ENCODE measurements around the gene MTHFD2.
A peak's percentile ranks its signal among the peaks of the same experiment; 100 is the strongest.
"Not testable (repeated sequence)": the region's sequence is repeated elsewhere in the genome, so short reads cannot be mapped to it uniquely, and the experiment has no call there.

The MTHFD2 gene

DNA sequence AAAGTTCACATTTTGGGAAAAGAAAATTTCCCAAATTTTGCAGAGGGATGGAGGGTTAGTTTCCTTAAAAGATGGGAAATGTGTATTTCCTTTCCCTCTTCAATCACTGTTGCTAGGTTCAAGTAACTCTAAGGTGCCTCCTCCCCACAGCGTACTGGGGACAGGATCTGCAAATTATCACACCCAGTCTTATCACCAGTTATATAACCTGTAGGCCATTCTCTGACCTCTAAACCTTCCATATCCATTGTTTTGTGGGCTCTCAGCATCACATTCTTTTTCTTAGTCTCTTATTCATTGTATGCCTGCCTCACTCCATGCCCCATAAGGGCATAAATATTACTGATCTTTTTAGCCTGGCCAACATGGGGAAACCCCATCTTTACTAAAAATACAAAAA is 3.6 kb upstream of the MTHFD2 start:
- DNase-seq (ENCODE audit: extremely low spot score, insufficient read length, low read depth) (no peak), FAIRE-seq (no peak)

DNA sequence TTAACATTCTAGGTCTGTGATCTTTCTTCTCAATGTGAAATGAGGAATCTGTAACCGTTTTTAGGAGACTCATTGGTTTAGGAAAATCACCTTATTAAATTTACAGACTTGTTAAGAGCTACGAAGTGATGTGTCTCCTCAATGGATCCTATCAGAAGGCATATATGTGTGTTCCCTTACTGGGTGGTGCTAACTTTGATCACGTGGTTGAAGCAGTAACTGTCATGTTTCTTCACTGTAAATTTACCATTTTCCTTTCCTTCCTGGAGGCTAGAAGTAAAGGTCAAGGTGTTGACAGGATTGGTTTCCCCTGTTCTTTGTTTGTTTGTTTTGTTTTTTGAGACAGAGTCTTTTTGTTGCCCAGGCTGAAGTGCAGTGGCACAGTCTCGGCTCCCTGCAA is 1.4 kb upstream of the MTHFD2 start:
- DNase-seq (ENCODE audit: extremely low spot score, insufficient read length, low read depth) = no peak
- FAIRE-seq = no peak

DNA sequence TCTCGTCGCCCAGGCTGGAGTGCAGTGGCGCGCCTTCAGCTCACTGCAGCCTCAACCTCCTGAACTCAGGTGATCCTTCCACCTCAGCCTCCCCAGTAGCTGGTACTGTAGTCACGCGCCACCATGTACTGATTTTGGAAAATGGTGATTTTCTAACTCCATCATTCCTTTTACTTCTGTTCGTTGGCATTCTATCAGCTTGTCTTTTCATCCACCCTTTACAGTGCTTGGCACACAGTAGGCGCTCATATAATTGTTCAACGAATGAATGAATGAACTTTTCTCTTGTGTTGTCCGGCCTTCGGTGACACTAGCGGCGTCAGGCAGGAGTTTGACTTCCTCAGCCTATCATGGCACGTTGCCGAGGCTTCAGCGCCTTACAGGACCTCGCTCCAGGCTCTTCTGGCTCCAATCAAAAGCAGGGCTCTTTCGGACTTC is 373 bp upstream of the MTHFD2 start:
- FAIRE-seq = no peak
- no peak for DNase-seq (ENCODE audit: extremely low spot score, insufficient read length, low read depth)

DNA sequence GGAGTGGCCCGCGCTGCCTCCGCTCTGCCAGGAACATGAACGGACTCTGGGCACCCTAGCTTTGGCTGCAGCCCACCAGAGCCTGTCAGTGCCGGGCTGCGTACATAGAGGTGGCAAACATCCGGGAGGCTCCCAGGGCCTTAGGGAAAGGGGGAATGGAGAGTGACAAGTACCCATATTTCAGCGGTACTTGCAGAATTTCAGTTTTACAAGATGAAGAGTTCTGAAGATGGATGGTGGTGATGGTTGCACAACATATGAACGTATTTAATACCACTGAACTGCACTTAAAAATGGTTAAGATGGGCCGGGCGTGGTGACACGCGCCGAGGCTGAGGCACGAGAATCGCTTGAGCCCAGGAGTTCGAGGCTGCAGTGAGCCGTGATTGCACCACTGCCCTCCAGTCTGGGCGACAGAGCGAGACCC is 873 bp downstream of the MTHFD2 start:
- FAIRE-seq = no peak

DNA sequence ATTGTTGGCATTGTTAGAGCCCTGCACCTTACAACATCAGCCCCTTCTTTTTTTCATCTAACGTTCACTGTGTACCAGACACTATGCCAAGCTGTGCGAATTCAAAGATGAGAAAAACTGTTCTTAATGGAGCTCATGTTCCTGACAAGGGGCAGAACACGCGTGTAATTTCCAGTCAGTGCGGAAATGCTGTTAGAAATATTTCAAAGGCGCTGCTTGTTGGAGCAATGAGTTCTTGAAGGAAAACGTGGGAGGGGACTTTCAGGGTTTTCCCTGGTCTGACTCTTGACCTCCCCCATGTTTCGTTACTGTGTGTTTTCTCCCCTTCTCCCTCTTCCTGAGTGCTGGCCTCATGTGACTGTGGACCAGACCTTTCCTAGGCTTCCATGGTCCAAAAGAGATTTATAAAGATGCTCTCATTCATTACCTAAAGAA is 1.5 kb downstream of the MTHFD2 start:
- FAIRE-seq (peak; percentile 55), DNase-seq (ENCODE audit: extremely low spot score, insufficient read length, low read depth) (no peak)

More for the DNA sequence above, 873 bp downstream of the MTHFD2 start:
- DNase-seq (ENCODE audit: extremely low spot score, insufficient read length, low read depth) = no peak

DNA sequence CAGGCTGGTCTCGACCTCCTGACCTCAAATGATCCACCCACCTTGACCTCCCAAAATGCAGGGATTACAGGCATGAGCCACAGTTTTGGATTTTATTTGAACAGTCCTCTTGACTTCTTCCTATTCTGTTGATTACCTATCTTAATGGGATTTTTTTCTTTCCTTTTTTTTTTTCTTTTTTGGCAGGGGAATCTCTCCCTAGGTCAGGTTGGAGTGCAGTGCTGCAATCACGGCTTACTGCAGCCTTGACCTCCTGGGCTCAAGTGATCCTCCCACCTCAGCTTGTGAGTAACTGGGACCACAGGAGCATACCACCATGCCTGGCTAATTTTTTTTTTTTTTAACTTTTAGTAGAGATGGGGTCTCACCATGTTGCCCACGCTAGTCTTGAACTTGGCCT is 2.8 kb downstream of the MTHFD2 start:
- DNase-seq (ENCODE audit: extremely low spot score, insufficient read length, low read depth) = no peak
- no peak for FAIRE-seq

DNA sequence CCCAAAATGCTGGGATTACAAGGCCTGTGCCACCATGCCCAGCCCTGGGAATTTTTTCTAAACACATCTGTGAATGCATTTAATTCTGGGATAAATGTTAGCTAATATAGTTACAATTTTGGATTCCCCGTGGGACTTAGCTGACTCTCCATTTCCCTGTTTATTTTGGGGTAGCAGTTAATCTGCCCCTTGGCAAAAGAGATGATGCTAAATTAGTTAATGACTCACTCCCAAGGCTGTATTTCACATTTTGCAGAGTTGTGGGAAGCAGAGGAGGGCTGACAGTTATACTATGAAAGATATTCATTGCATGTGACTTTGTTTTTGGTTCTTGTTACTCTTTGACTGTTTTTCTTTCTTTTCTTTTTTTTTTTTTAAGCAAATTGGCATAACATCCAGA is 3.2 kb downstream of the MTHFD2 start:
- DNase-seq (ENCODE audit: extremely low spot score, insufficient read length, low read depth) (no peak), FAIRE-seq (no peak)

DNA sequence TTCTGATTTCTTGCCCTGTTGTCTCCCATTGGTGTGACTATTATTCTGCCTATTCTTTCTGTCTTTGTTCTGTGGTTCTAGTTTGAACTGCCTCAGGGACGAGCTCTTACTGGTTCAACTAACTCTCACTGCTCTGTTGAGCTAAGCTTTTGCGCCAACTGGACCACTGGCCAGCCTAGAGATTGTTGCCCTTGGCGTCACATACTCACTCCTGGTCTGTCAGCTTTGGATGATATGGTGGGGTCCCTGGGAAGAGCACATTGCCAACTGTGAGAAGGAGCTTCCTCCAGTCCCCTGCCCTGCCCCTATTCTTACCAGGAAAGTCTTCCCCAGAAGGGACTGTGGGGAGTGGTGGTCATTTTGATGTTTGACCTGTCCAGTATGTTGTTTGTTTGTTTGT is 6.0 kb downstream of the MTHFD2 start:
- FAIRE-seq = no peak
- no peak for DNase-seq (ENCODE audit: extremely low spot score, insufficient read length, low read depth)

DNA sequence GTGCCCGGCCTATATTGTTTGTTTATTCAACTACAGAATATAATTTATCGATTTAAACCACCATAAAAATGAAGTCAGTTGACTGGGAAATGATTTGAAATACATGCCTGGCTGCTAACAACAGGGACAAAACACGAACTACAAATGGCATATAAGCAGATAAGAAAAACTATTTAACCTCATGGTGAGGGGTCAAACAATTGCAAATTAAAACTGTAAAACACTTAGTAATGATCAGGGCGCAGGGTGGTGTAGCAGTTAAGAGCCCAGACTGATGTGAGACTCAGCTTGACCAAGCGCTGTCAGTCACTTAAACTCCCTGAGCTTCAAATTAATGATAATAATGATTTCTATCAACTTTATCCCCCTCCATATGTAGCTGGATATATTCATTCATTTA is 6.7 kb downstream of the MTHFD2 start:
- DNase-seq (ENCODE audit: extremely low spot score, insufficient read length, low read depth) (no peak), FAIRE-seq (no peak)

DNA sequence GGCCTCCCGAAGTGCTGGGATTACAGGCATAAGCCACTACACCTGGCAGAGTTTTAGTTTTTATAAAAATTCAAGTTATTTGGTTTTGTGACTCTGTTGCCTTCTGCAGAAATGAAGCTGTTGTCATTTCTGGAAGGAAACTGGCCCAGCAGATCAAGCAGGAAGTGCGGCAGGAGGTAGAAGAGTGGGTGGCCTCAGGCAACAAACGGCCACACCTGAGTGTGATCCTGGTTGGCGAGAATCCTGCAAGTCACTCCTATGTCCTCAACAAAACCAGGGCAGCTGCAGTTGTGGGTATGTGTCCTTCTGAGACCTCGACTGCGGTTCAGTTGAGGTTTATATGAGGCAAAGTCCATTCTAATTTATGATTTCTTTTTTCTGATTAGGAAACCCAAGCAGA is 7.2 kb downstream of the MTHFD2 start:
- DNase-seq (ENCODE audit: extremely low spot score, insufficient read length, low read depth) = no peak
- FAIRE-seq = peak; percentile 66

DNA sequence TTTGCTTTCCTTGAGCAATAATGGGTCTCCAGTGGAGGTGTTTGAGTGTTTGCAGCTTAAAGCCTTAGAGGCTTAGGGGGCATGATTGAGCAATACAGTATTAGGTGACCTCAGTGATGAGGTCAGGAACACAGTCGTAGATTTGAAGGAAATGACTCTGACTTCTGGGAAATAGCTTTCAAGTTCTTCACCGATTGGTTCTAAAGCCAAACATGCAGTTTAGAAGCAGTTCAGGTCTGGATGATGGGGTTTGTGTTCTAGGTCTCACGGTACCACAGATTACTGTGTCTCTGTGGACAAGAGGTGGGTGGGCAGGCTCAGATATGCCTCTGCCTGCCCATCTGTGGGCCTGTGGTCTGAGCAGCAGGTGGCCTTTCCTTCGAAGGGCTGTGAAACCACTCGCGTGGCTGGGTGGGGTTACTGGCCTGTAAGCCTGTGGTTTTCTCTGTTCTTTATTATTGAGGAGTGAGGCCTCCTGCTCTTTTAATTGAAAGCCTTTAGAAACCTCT is 7.8 kb downstream of the MTHFD2 start:
- DNase-seq (ENCODE audit: extremely low spot score, insufficient read length, low read depth) (peak; percentile 38), FAIRE-seq (peak; percentile 89)

DNA sequence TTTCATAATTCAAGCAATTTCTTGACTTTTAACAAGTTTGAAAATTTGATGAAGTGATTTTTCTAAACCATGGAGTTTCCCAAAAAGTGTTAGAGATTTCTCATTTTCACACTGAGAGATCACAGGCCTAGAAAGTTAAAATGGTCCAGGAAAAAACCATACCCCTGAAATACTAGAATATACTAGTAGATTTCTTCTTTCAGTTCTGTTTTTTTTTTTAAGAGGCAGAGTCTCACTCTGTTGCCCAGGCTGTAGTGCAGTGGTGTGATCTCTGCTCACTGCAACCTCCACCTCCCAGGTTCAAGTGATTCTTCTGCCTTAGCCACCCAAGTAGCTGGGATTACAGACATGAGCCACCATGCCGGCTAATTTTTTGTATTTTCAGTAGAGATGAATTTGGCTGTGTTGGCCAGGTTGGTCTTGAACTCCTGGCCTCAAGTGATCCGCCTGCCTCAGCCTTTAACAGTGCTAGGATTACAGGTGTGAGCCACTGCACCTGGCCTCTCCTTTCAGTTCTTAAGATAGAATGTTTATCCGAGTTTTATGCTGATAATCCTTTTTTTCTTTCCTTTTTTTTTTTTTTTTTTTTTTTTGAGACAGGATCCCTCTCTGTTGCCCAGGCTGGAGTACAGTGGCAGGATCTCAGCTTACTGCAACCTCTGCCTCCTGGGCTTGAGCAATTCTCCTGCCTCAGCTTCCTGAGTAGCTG is 14.4 kb downstream of the MTHFD2 start:
- no peak for FAIRE-seq
- DNase-seq (ENCODE audit: extremely low spot score, insufficient read length, low read depth) = no peak

DNA sequence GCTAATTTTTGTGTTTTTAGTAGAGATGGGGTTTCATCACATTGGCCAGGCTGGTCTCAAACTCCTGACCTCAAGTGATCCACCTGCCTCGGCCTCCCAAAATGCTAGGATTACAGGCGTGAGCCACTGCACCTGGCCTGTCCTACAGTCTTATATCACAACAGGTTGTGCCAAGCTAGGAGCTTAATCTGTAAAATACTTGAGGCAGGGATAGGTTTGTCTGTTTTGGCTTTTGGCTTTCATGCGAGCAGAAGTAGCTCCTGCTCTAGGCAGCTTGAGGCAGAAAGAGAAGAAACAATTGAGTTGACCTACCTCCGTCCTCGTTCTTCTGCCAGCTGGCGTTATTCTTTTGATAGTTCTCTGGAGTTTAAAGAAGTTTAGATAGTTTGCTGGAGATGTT is 17.4 kb downstream of the MTHFD2 start:
- DNase-seq (ENCODE audit: extremely low spot score, insufficient read length, low read depth); FAIRE-seq: not testable (repeated sequence)

DNA sequence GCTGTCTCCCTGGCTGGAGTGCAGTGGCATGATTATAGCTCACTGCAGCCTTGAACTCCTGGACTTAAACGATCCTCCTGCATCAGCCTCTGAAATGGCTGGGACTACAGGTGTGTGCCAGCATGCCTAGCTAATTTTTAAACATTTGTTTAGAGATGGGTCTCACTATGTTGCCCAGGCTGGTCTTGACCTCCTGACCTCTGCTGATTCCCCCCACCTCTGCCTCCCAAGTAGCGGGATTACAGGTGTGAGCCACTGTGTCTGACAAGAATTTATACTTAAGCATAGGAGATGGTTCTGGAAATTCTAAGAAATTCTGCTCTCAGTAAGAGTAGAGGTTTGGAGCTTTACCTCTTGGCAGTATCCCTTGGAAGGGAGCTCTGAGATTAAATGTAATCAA is 18.2 kb downstream of the MTHFD2 start:
- DNase-seq (ENCODE audit: extremely low spot score, insufficient read length, low read depth) = no peak
- no peak for FAIRE-seq

DNA sequence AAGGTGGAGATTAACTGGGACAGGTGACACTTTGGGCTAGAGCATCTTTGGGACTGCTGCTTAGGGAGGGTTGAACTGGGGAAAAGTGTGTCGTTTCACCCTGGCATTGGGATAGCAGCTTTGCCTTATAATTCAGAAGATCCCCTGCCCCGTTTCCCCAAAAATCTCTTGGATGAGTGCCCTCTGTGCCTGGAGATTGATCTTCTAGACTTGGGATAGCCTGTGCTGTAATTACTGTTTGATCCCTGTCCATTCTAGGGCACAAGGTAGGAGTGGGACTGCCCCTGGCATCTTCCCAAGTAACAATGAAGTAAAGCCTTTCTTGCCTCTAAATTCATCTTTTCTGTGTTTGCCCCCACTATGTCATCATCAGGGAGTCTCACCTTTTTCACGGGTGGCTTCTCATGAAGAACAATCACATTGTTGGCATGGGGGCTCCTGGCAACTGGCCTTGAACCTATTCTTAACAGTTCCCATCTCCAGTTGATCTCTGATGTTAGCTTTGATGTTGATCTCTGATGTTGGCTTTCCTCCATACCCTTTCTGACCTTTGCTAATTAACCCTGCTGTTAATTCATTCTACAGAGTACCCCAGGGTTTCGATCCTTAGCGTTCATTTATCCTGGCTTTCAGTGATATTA is 21.6 kb downstream of the MTHFD2 start:
- DNase-seq (ENCODE audit: extremely low spot score, insufficient read length, low read depth) = no peak
- FAIRE-seq = no peak

DNA sequence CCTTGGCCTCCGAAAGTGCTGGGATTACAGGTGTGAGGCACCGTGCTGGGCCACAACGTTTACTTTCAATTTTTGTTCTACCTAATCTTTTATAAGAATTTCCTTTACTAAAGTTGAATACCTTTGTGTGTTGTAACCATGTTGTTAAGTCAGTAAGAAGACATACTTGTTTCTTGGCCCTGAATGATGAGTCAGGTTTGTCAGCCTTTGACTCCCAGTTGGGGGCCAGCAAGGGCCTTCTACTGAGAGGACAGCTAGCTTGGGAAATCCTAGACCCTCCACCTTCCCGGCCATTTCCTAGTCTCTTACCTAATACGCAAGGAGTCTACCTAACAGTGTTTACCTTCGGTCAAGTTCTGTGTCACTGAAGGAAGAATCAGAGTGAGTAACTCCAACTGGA is 22.7 kb downstream of the MTHFD2 start:
- no peak for DNase-seq (ENCODE audit: extremely low spot score, insufficient read length, low read depth)
- FAIRE-seq = no peak

DNA sequence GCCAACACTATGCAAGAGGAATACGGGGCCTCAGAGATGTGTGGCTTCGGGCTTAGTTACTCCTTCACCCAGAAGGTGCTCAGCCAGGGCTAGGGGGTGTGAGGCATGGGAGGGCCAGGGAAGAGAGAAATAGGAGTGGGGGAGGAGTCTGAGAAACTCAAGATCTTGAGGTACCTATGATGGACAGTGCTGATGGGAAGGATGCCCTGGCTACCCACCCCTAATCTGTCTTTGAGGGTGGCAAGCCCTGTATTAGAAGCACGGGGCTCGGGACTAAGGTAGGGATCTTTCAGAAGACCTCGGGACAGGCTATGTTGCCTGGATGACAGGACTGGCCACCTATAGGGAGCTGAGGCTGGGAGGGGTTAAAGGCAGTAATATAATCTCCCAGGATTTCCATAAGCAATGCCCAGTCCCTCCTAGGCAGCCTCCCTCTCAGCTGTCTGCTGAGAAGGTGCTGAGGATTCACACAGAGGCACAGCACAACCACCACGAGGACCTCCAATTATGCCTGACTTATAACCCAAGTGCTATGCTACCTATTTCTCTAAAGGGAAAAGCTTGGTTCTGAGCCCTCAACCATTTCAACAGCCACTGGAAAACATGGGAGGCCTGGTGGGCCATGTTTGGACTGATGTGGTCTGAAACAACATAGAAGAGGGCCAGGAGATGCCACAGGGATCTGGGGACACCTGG is 23.3 kb downstream of the MTHFD2 start:
- FAIRE-seq = no peak
- DNase-seq (ENCODE audit: extremely low spot score, insufficient read length, low read depth) = no peak

DNA sequence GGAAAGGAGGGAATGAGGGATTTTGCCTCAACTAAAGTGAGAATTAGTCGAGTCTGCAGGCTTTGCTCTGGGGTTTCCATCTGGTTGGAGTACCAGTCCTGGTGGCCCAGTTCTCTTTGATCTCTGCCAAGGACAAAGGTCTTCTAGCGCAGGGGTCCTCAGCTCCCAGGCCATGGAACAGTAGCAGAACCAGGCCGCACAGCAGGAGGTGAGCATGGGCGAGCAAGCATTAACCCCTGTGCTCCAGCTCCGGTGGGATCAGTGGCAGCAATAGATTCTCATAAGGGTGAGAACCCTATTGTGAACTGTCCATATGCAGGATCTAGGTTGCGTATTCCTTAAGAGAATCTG is 23.9 kb downstream of the MTHFD2 start:
- FAIRE-seq (no peak), DNase-seq (ENCODE audit: extremely low spot score, insufficient read length, low read depth) (no peak)

DNA sequence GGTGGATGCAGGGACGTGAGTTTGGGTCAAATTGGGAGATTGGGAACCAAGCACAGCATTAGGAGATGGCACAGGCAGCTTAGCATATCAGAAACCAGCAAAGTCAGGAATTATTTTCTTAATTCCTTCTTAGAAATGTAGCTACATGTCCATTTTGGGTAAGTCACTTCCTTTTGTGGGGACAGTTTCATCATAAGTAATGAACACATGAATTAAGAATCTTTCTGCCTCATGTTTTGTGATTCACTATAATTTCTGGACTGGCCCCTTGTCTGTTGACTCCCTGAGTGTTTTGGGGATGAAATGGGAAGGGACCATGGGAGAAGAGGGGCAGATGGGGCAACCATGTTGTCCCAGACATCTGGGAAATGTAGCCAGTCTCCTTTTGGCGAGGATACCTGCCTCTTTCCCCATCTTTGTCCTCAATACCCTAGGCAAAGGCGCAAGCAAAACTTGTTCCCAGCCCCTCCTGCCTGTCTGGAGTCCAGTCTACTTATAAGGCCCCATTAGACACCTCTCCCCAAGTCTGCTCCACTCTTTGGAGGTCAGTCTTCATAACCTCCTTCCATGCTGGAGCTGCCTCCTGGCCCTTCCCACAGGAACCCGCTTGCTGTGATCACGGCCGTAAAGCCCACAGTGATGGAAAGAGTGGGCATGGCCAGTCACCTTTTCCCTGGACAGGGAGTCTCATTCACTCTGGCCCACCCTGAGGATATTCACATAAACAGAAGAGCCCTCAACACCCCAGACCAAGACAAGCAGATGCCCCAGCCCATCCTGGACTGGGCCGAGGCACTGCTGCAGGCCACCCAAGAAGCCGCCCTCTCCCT is 25.7 kb downstream of the MTHFD2 start:
- DNase-seq (ENCODE audit: extremely low spot score, insufficient read length, low read depth) (no peak), FAIRE-seq (no peak)

DNA sequence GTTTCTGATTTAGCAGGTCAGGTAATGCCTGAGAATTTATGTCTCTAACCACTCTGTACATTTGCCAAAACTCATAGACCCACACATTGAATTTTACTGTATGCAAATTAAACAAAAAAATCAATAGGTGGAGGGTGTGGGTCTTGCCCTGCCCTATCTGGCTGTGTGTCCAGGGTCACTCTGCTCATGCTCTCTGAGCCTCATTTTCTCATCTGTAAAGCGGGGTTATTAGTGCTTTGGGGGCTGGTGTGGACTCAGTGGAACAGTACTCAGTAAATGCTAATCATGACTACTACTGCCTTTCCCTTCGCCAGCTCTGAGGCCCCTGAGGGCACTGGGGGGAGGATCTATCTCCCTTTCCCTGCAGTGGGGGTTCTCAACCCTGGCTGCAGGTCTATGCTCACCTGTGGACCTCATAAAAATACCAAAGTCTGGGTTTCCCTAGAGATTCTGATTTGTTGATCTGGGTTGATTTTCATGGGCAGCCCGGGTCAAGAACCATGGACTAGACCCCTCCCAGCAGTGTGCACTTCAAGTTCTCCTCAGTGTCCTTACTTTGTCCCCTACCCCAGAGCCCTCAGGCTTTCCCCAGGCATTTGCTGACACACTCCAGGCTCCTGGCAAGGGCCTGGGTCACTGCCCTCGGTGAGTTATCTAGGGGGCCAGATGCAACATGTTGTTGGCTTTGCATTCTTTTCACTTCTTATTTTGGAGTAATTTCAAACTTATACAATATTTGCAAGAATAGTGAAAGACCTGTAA is 27.5 kb downstream of the MTHFD2 start:
- no peak for DNase-seq (ENCODE audit: extremely low spot score, insufficient read length, low read depth)
- FAIRE-seq = no peak
